ENCODE measurements around the gene SOWAHC. TPM values are rescaled to one million over a fixed set of nuclear protein-coding genes. Genes with fewer than 3 reads are reported as not detected.
A peak's percentile ranks its signal among the peaks of the same experiment; 100 is the strongest.

SOWAHC gene
- total and polyA plus RNA-seq, 4 donors: 5.2 to 15.2 (median 9.2) TPM

GRCh38 chr2:109601783-109602182, 12.4 kb upstream of the SOWAHC start:
- TF ChIP-seq, protein P1, sequence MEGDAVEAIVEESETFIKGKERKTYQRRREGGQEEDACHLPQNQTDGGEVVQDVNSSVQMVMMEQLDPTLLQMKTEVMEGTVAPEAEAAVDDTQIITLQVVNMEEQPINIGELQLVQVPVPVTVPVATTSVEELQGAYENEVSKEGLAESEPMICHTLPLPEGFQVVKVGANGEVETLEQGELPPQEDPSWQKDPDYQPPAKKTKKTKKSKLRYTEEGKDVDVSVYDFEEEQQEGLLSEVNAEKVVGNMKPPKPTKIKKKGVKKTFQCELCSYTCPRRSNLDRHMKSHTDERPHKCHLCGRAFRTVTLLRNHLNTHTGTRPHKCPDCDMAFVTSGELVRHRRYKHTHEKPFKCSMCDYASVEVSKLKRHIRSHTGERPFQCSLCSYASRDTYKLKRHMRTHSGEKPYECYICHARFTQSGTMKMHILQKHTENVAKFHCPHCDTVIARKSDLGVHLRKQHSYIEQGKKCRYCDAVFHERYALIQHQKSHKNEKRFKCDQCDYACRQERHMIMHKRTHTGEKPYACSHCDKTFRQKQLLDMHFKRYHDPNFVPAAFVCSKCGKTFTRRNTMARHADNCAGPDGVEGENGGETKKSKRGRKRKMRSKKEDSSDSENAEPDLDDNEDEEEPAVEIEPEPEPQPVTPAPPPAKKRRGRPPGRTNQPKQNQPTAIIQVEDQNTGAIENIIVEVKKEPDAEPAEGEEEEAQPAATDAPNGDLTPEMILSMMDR (IDR thresholded peaks at IDR 0.05; ENCODE audit: control extremely low read depth, extremely low read depth): no peak
- ATAC-seq (ENCODE audit: insufficient read depth, low FRiP score) (no peak), DNase-seq (peak in 1 of 3 donors; percentile 39)
- H3K9ac ChIP-seq (ENCODE audit: insufficient read depth in 1 of 2, low read length in 2 of 2): no peak overlapping the region
- peaks cover 4 to 12% (median 10%) of the 10 kb centered on the region in 5 donors for H3K4me1 ChIP-seq (ENCODE audit: control insufficient read depth in 5 of 5, insufficient read depth in 5 of 5, low read length in 5 of 5)
- H3K27ac ChIP-seq (ENCODE audit: low read depth in 1 of 2, low read length in 1 of 2): no peak overlapping the region
- H3K4me3 ChIP-seq: no peak overlapping the region
- 67 to 77% methylated on average over 6 of the region's 6 CpGs for WGBS, 2 donors
- H3K27me3 ChIP-seq (ENCODE audit: control insufficient read depth in 3 of 3, insufficient read depth in 3 of 3, low read length in 2 of 3): no peaks in the 10 kb centered on the region
- H3K36me3 ChIP-seq (ENCODE audit: control insufficient read depth in 4 of 4, insufficient read depth in 4 of 4, low read length in 4 of 4): peaks cover 0 to 4% (median 2%) of the 10 kb centered on the region in 4 donors
- no peaks in the 10 kb centered on the region for H3K9me3 ChIP-seq (ENCODE audit: control insufficient read depth in 4 of 4, insufficient read depth in 3 of 4, low read length in 3 of 4)

- no peak overlapping the region for H3K9ac ChIP-seq (ENCODE audit: insufficient read depth in 1 of 2, low read length in 2 of 2)
- peaks cover 0 to 4% (median 2%) of the 10 kb centered on the region in 4 donors for H3K36me3 ChIP-seq (ENCODE audit: control insufficient read depth in 4 of 4, insufficient read depth in 4 of 4, low read length in 4 of 4)
- no peaks in the 10 kb centered on the region for H3K9me3 ChIP-seq (ENCODE audit: control insufficient read depth in 4 of 4, insufficient read depth in 3 of 4, low read length in 3 of 4)
- H3K27ac ChIP-seq (ENCODE audit: low read depth in 1 of 2, low read length in 1 of 2): no peak overlapping the region
- no peak for ATAC-seq (ENCODE audit: insufficient read depth, low FRiP score)
- 79 to 91% methylated on average over 3 of the region's 3 CpGs for WGBS, 2 donors
- no peaks in the 10 kb centered on the region for H3K27me3 ChIP-seq (ENCODE audit: control insufficient read depth in 3 of 3, insufficient read depth in 3 of 3, low read length in 2 of 3)
- H3K4me3 ChIP-seq: no peak overlapping the region
- peaks cover 4 to 12% (median 9%) of the 10 kb centered on the region in 5 donors for H3K4me1 ChIP-seq (ENCODE audit: control insufficient read depth in 5 of 5, insufficient read depth in 5 of 5, low read length in 5 of 5)
- TF ChIP-seq, protein P1 (IDR thresholded peaks at IDR 0.05; ENCODE audit: control extremely low read depth, extremely low read depth): no peak
- no peak for DNase-seq
These were observed 11.5 kb upstream of the SOWAHC start for GRCh38 chr2:109602617-109603188.

- TF ChIP-seq, protein P1 (IDR thresholded peaks at IDR 0.05; ENCODE audit: control extremely low read depth, extremely low read depth): no peak
- H3K4me3 ChIP-seq: no peak overlapping the region
- DNase-seq (no peak), ATAC-seq (ENCODE audit: insufficient read depth, low FRiP score) (peak; percentile 64)
- peaks cover 4 to 16% (median 12%) of the 10 kb centered on the region in 5 donors for H3K4me1 ChIP-seq (ENCODE audit: control insufficient read depth in 5 of 5, insufficient read depth in 5 of 5, low read length in 5 of 5)
- H3K36me3 ChIP-seq (ENCODE audit: control insufficient read depth in 4 of 4, insufficient read depth in 4 of 4, low read length in 4 of 4): peaks cover 0 to 4% (median 2%) of the 10 kb centered on the region in 4 donors
- 62 to 76% methylated on average over 5 of the region's 5 CpGs for WGBS, 2 donors
- H3K27ac ChIP-seq (ENCODE audit: low read depth in 1 of 2, low read length in 1 of 2): no peak overlapping the region
- H3K9me3 ChIP-seq (ENCODE audit: control insufficient read depth in 4 of 4, insufficient read depth in 3 of 4, low read length in 3 of 4): no peaks in the 10 kb centered on the region
- no peak overlapping the region for H3K9ac ChIP-seq (ENCODE audit: insufficient read depth in 1 of 2, low read length in 2 of 2)
- H3K27me3 ChIP-seq (ENCODE audit: control insufficient read depth in 3 of 3, insufficient read depth in 3 of 3, low read length in 2 of 3): no peaks in the 10 kb centered on the region
These were observed 9.6 kb upstream of the SOWAHC start for GRCh38 chr2:109604597-109604996.

DNA sequence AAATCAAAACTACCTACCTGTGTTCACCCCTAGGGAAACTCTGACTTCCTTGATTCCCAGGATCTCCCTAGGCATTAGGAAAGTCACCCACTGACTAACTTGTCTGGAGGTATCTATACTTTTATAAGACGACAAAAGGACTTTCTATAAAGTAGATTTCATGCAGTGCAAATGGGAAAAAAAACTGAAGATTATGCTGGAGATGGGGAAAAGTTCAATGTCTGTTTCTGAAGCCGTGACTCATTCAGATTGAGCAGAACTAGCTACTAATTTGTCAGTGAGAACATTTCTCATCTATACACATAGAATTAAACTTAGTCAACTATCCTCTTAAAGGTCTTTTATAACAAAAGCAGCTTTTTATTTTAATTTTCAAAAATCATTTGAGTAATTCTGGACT, 6.4 kb upstream of the SOWAHC start:
- H3K4me1 ChIP-seq (ENCODE audit: control insufficient read depth in 5 of 5, insufficient read depth in 5 of 5, low read length in 5 of 5): peaks cover 8 to 19% (median 9%) of the 10 kb centered on the region in 5 donors
- no peak for ATAC-seq (ENCODE audit: insufficient read depth, low FRiP score)
- no peaks in the 10 kb centered on the region for H3K27me3 ChIP-seq (ENCODE audit: control insufficient read depth in 3 of 3, insufficient read depth in 3 of 3, low read length in 2 of 3)
- TF ChIP-seq, protein P1 (IDR thresholded peaks at IDR 0.05; ENCODE audit: control extremely low read depth, extremely low read depth): no peak
- H3K27ac ChIP-seq (ENCODE audit: low read depth in 1 of 2, low read length in 1 of 2): no peak overlapping the region
- no peak overlapping the region for H3K9ac ChIP-seq (ENCODE audit: insufficient read depth in 1 of 2, low read length in 2 of 2)
- WGBS, 2 donors: 90 to 95% methylated on average over 2 of the region's 2 CpGs
- no peaks in the 10 kb centered on the region for H3K9me3 ChIP-seq (ENCODE audit: control insufficient read depth in 4 of 4, insufficient read depth in 3 of 4, low read length in 3 of 4)
- DNase-seq: no peak
- peaks cover 0 to 4% (median under 1%) of the 10 kb centered on the region in 4 donors for H3K36me3 ChIP-seq (ENCODE audit: control insufficient read depth in 4 of 4, insufficient read depth in 4 of 4, low read length in 4 of 4)
- H3K4me3 ChIP-seq: no peak overlapping the region
